Measurements from ENCODE around the gene WIPI1. TPM values are rescaled to one million over a fixed set of nuclear protein-coding genes. Genes with fewer than 3 reads are reported as not detected.

Gene WIPI1
- total and polyA plus RNA-seq, 9 of the 15 experiments (the other 6 are each of a cell fraction or from before 2014, with no cell fraction given), result 3.7 to 23.5 (median 11.8) TPM

DNA sequence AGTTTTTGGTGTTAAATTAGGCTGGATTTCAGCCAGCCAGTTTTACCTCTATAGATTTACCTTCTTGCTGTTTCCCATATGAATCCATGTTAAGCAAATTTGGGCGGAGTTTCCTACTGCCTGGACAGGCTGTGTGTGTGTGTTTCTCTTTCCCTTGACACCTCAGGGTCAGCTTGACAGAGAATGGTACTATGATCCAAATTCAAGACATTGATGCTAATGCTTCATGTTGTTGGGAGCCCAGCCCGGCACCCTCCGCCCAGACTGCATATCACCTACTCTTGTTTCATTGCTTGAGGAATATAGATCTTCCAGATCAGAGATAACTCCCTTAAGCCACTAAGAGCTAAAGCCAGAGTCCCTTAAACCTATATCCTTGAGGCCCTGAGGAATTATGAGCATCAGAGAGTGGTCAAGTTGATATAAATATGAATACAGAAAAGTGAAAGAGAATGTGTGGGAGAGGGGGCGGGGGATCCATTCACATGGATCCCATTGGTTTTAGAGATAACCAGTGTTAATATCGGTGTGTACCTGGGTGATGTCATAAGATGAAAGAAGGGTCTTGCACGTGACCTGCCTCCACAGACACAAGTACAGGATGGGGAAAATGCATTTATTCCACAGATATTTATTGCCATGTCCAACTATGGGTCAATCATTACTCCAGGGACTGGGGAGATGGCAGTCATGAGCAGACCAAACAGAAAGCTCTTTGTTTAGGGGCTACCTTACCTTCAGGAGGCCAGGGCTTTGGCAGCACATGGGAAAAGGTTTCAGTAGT is 69.7 kb downstream of the WIPI1 start:
- in situ Hi-C loops (cut with MboI) (no loop called here), intact Hi-C loops (cut with micrococcal nuclease) (no loop called here)
- POLR2A ChIA-PET, result interaction anchor here (1.0 kb wide), 1 partner anchor 33 kb away, joined by 4 read pairs; no protein-coding TSS in a partner anchor
- DNase-seq (ENCODE audit: extremely low read depth in 1 of 4, low spot score in 3 of 4) (no peak), FAIRE-seq (no peak), ATAC-seq (no peak)
- WGBS (ENCODE audit: insufficient coverage, low coverage, missing lambda C conversion rate), result 6% methylated on average over 6 of the region's 6 CpGs
- Histone ChIP-seq H3K27me3 (ENCODE audit: control insufficient read depth in 2 of 2, insufficient read depth in 2 of 2, low read length in 2 of 2) (peaks cover 30 to 51% of the 10 kb centered on the region in 2 experiments), H2AFZ (ENCODE audit: low read depth, low read length) (no peak overlapping the region), H3K9me1 (ENCODE audit: control insufficient read depth, insufficient read depth, low read length) (peaks cover 4% of the 10 kb centered on the region), H3K27ac (ENCODE audit: extremely low read depth, low read depth, low read length) (no peak overlapping the region), H3K4me1 (replicated peaks in 1 of 2; ENCODE audit: control insufficient read depth in 2 of 2, insufficient read depth in 2 of 2, low read length in 2 of 2) (no peaks in the 10 kb centered on the region), H3K9me3 (replicated peaks; ENCODE audit: control insufficient read depth, insufficient read depth, low read depth, low read length) (no peaks in the 10 kb centered on the region), H3K4me3 (no peak overlapping the region), H3K79me2 (ENCODE audit: control insufficient read depth, insufficient read depth, low read length) (no peaks in the 10 kb centered on the region), H3K36me3 (ENCODE audit: control insufficient read depth, insufficient read depth, low read length) (no peaks in the 10 kb centered on the region), H3K9ac (ENCODE audit: insufficient read depth in 1 of 2, low read depth in 2 of 2, low read length in 2 of 2) (no peak overlapping the region), H4K20me1 (replicated peaks; ENCODE audit: control insufficient read depth, insufficient read depth, low read length) (no peaks in the 10 kb centered on the region), H3K4me2 (ENCODE audit: insufficient read depth, low read length) (no peak overlapping the region)
- CTCF ChIA-PET (ENCODE audit: low intra/inter-chr PET ratio), result no interaction called here
- BruUV-seq (replicated peaks), result no TSS peak
- TF ChIP-seq MCM5 (IDR thresholded peaks at IDR 0.05; ENCODE audit: low read depth) (no peak), BRF1 (IDR thresholded peaks at IDR 0.05; ENCODE audit: borderline replicate concordance, extremely low read depth, insufficient read length) (no peak), CEBPG (CRISPR knock-in tag; IDR thresholded peaks at IDR 0.05) (no peak), CEBPG (tag; conservative IDR thresholded peaks at IDR 0.05 in 1 of 2, IDR thresholded peaks at IDR 0.05 in 1 of 2) (0 out of 4 replicates have a peak, but pooled peaks of 1 of the 2 experiments have one; percentile 41), U2AF2 (optimal IDR thresholded peaks at IDR 0.05; ENCODE audit: low read depth, low read length) (no peak), CSDE1 (IDR thresholded peaks at IDR 0.05) (no peak)

Data from K562 (cell line).